GM12878 (cell line): Measurements from ENCODE around the gene SC5D. TPM values are rescaled to one million over a fixed set of nuclear protein-coding genes. Genes with fewer than 3 reads are reported as not detected.

ENCODE experiments used
- ATF2 ChIP-seq: IDR thresholded peaks from 2 replicates; pipeline ENCODE4 v1.6.1; 2012; ENCODE audit warnings: low read length, inconsistent platforms
- BCL11A ChIP-seq: IDR thresholded peaks from 2 replicates; pipeline ENCODE4 v1.6.1; 2011; ENCODE audit warnings: low read depth, low read length
- BRCA1 ChIP-seq: IDR thresholded peaks from 2 replicates; pipeline ENCODE4 v1.6.1; 2011; ENCODE audit warnings: low read depth, low read length, improper control_type of control experiment
- CBFB ChIP-seq: IDR thresholded peaks from 2 replicates; pipeline ENCODE4 v1.6.1; 2016; ENCODE audit warnings: antibody characterized with exemption, low read depth
- CEBPB ChIP-seq, 2 experiments: fragments of 150-350 bp in 1 of 2; IDR thresholded peaks; 2 replicates each; pipeline ENCODE4 v1.6.1; 2012 to 2014; ENCODE audit warnings: low read depth in 2 of 2, low read length in 2 of 2, borderline replicate concordance in 1 of 2, inconsistent platforms in 1 of 2
- CTCF ChIP-seq, 3 experiments: IDR thresholded peaks in 2 of 3; conservative IDR thresholded peaks in 1 of 3; 2 replicates each; pipeline ENCODE4 v1.5.1; 2011; ENCODE audit warnings: low read depth in 3 of 3, low read length in 3 of 3, mild to moderate bottlenecking in 3 of 3, control low read depth in 2 of 3, moderate library complexity in 2 of 3, inconsistent platforms in 1 of 3, mixed read lengths in 1 of 3; ENCODE audit not compliant: control insufficient read depth in 2 of 3, insufficient read depth in 1 of 3; ENCODE audit errors: extremely low read depth in 1 of 3
- EED ChIP-seq: sonication (generic); IDR thresholded peaks from 2 replicates; pipeline ENCODE4 v1.6.1; 2016; ENCODE audit warnings: antibody characterized with exemption, low read depth
- EP300 ChIP-seq, 2 experiments: fragments of 150-350 bp in 1 of 2; IDR thresholded peaks; 2 replicates each; pipeline ENCODE4 v1.6.1; 2011 to 2012; ENCODE audit warnings: low read depth in 2 of 2, low read length in 2 of 2, borderline replicate concordance in 1 of 2, improper control_type of control experiment in 1 of 2, inconsistent platforms in 1 of 2; ENCODE audit not compliant: control insufficient read depth in 1 of 2
- ETV6 ChIP-seq, 2 experiments: fragments of 450-650 bp in 1 of 2; IDR thresholded peaks in 1 of 2; conservative IDR thresholded peaks in 1 of 2; 2 replicates each; pipeline ENCODE4 v1.6.1; 2014; ENCODE audit warnings: antibody characterized with exemption in 1 of 2, borderline replicate concordance in 1 of 2, low read depth in 1 of 2, mild to moderate bottlenecking in 1 of 2, moderate library complexity in 1 of 2
- EZH2 ChIP-seq: IDR thresholded peaks from 2 replicates; pipeline ENCODE4 v1.6.1; 2012; ENCODE audit warnings: low read depth, mild to moderate bottlenecking, control low read depth, inconsistent platforms, low read length, borderline replicate concordance; ENCODE audit not compliant: control insufficient read depth
- FOXM1 ChIP-seq: IDR thresholded peaks from 2 replicates; pipeline ENCODE4 v1.6.1; 2012; ENCODE audit warnings: low read depth, mild to moderate bottlenecking, inconsistent platforms, low read length, moderate library complexity
- IKZF2 ChIP-seq, 2 experiments: fragments of 450-650 bp; IDR thresholded peaks; 2 replicates each; pipeline ENCODE4 v1.6.1; 2017; ENCODE audit warnings: mild to moderate bottlenecking in 2 of 2, moderate library complexity in 2 of 2
- JUNB ChIP-seq: IDR thresholded peaks from 2 replicates; pipeline ENCODE4 v1.6.1; 2016; ENCODE audit warnings: antibody characterized with exemption, mild to moderate bottlenecking
- MEF2A ChIP-seq: IDR thresholded peaks from 2 replicates; pipeline ENCODE4 v1.6.1; 2011; ENCODE audit warnings: low read depth, mild to moderate bottlenecking, low read length, moderate library complexity; ENCODE audit not compliant: insufficient read depth
- MEF2B ChIP-seq: fragments of 450-650 bp; IDR thresholded peaks from 2 replicates; pipeline ENCODE4 v1.6.1; 2018; ENCODE audit warnings: mild to moderate bottlenecking, moderate library complexity; ENCODE audit not compliant: partially characterized antibody, poor library complexity, severe bottlenecking
- NFYA ChIP-seq: IDR thresholded peaks from 2 replicates; pipeline ENCODE4 v1.6.1; 2011; ENCODE audit warnings: low read depth, mild to moderate bottlenecking, low read length, improper control_type of control experiment, borderline replicate concordance
- NR2C2 ChIP-seq: IDR thresholded peaks from 2 replicates; pipeline ENCODE4 v1.6.1; 2011; ENCODE audit warnings: borderline replicate concordance, low read depth; ENCODE audit not compliant: control insufficient read depth, insufficient read length
- PAX5 ChIP-seq: IDR thresholded peaks from 2 replicates; pipeline ENCODE4 v1.6.1; 2011; ENCODE audit warnings: low read depth, low read length, borderline replicate concordance
- POLR2AphosphoS2 ChIP-seq: IDR thresholded peaks from 2 replicates; pipeline ENCODE4 v1.6.1; 2011; ENCODE audit warnings: low read depth, mild to moderate bottlenecking, low read length, improper control_type of control experiment, moderate library complexity
- SKIL ChIP-seq: fragments of 450-650 bp; IDR thresholded peaks from 2 replicates; pipeline ENCODE4 v1.6.1; 2017; ENCODE audit warnings: mild to moderate bottlenecking, low read depth, inconsistent platforms; ENCODE audit not compliant: poor library complexity, severe bottlenecking
- SREBF1 ChIP-seq: IDR thresholded peaks from 2 replicates; pipeline ENCODE4 v1.6.1; 2012; ENCODE audit warnings: mild to moderate bottlenecking, low read length
- STAT3 ChIP-seq: IDR thresholded peaks from 2 replicates; pipeline ENCODE4 v1.6.1; 2011; ENCODE audit warnings: low read depth, low read length, improper control_type of control experiment
- SUZ12 ChIP-seq: fragments of 200-600 bp; sonication (generic); IDR thresholded peaks from one replicate; pipeline ENCODE4 v1.6.1; 2018; ENCODE audit warnings: antibody characterized with exemption, mild to moderate bottlenecking; ENCODE audit not compliant: unreplicated experiment
- TBL1XR1 ChIP-seq: IDR thresholded peaks from 2 replicates; pipeline ENCODE4 v1.6.1; 2012; ENCODE audit warnings: low read depth, low read length, improper control_type of control experiment
- ZBED1 ChIP-seq: IDR thresholded peaks from 2 replicates; pipeline ENCODE4 v1.6.1; 2016; ENCODE audit warnings: borderline replicate concordance
- ZNF274 ChIP-seq: IDR thresholded peaks from one replicate; pipeline ENCODE4 v1.8.0; 2011; ENCODE audit not compliant: insufficient read length, insufficient read depth
- polyA plus RNA-seq, 11 experiments: library from polyadenylated mRNA; depleted of rRNA in 4 of 11; unstranded in 6 of 11; stranded (reverse) in 5 of 11; fragments of >200 nt; fragmentation: Nextera tagmentation in 4 of 11; fragmentation: Illumina TruSeq in 1 of 11; extraction: Ambion mirVana in 4 of 11; extraction: Trizol in 1 of 11; gene quantifications; 1 replicate in 1 of 11; 2 replicates in 10 of 11; pipeline versions ENCODE4 v1.2.1 to v1.2.3, GENCODE V29; 2011 to 2016; ENCODE audit warnings: inconsistent platforms in 2 of 11, missing spikeins in 2 of 11, low read depth in 1 of 11
- total RNA-seq, 4 experiments: library from RNA; depleted of rRNA in 3 of 4; stranded (reverse); fragments of >200 nt in 3 of 4; fragmentation: Illumina TruSeq in 1 of 4; extraction: Trizol in 1 of 4; gene quantifications; 2 replicates each; pipeline versions ENCODE4 v1.2.1 to v1.2.3, GENCODE V29; 2013 to 2021

SC5D gene
- total and polyA plus RNA-seq, 10 of the 15 experiments (the other 5 are each of a cell fraction or from before 2014, with no cell fraction given), result 23.7 to 134 (median 30.8) TPM

- TF ChIP-seq MEF2B, result peak; percentile 61
- no peak for TF ChIP-seq BRCA1
- peak; percentile 32; the same call in 1 of the 2 replicates for TF ChIP-seq JUNB
- TF ChIP-seq POLR2AphosphoS2, result no peak
- 0 out of 2 replicates have a peak, but pooled peaks have one; percentile 34 for TF ChIP-seq STAT3
- no peak for TF ChIP-seq SUZ12
- peak in 1 of 2 experiments; percentile 46; a peak in 1 of 4 replicates for TF ChIP-seq ETV6 (conservative IDR thresholded peaks at IDR 0.05 in 1 of 2, IDR thresholded peaks at IDR 0.05 in 1 of 2; ENCODE audit: borderline replicate concordance in 1 of 2, low read depth in 1 of 2)
- no peak for TF ChIP-seq ZNF274
- TF ChIP-seq NR2C2, result no peak
- no peak for TF ChIP-seq CTCF (IDR thresholded peaks at IDR 0.05 in 2 of 3, conservative IDR thresholded peaks at IDR 0.05 in 1 of 3; ENCODE audit: control insufficient read depth in 2 of 3, extremely low read depth in 1 of 3, insufficient read depth in 1 of 3, low read depth in 3 of 3, low read length in 3 of 3)
- 0 out of 2 replicates have a peak, but pooled peaks have one; percentile 22 for TF ChIP-seq ZBED1
- peak; percentile 45; the same call in 1 of the 2 replicates for TF ChIP-seq BCL11A
- TF ChIP-seq EP300 (IDR thresholded peaks at IDR 0.05; ENCODE audit: borderline replicate concordance in 1 of 2, control insufficient read depth in 1 of 2, low read depth in 2 of 2, low read length in 2 of 2), result 0 out of 4 replicates have a peak, but pooled peaks of 1 of the 2 experiments have one; percentile 33
- TF ChIP-seq ATF2, result peak; percentile 59
- TF ChIP-seq SKIL, result no peak
- TF ChIP-seq MEF2A, result peak; percentile 88
- no peak for TF ChIP-seq SREBF1
- peak; percentile 64 for TF ChIP-seq FOXM1
- peak; percentile 23; the same call in 1 of the 2 replicates for TF ChIP-seq CBFB
- TF ChIP-seq TBL1XR1, result peak; percentile 76; the same call in 1 of the 2 replicates
- TF ChIP-seq EZH2, result no peak
- TF ChIP-seq CEBPB (IDR thresholded peaks at IDR 0.05; ENCODE audit: borderline replicate concordance in 1 of 2, low read depth in 2 of 2, low read length in 2 of 2), result peak in 1 of 2 experiments; percentile 57; a peak in 1 of 4 replicates
- peak; percentile 74; the same call in 1 of the 2 replicates for TF ChIP-seq PAX5
- TF ChIP-seq EED, result peak; percentile 38; the same call in 1 of the 2 replicates
- TF ChIP-seq NFYA, result no peak
- peak; percentile 66 to 70; a peak in 2 of 4 replicates for TF ChIP-seq IKZF2 (IDR thresholded peaks at IDR 0.05)
Measured at GRCh38 chr11:121309688-121310087, 17.1 kb downstream of the SC5D start (continued).
